Measurements from ENCODE around the gene DNAJC19.
"Not testable (repeated sequence)": the region's sequence is repeated elsewhere in the genome, so short reads cannot be mapped to it uniquely, and the experiment has no call there.

Gene DNAJC19

DNA sequence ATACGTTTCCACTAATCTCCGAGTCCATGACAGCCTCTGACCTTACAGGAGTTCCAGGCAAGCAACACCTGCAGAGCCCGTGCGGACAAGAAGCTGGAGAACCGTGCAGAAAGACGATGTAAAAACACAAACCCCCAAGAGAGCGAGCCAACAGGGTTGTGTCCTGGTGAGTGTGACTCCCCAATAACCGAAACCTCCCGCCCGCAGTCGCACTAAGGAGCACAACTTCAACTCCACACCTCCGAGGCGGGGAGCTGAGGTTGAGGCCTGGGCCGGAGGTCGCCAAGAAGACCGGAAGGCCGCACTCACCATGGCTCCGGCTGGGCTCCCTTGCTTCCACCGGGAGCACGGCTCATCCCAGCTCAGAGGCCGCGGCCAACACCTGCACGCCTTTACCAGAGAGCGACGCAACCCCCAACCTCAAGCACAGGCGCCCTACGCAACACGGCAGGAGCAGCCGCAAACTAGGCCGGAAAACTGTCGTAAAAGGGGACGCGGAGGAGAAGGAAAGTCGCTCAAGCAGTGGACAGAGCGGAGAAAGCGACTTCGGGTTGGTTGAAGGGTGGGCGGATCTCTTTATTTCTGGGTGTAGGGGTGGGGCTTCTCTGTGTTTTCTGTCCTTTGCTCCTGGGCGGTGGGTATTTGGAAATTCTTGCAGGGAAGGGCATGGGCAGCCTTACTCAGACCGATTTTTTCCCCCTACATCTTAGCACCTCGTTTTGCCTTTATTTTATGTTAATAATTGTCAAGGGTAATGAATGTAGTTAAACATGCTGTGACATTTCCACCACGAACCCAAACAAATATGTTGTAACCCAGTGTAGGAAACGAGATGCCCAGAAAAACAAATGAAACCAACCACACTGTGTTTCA lies at the start of gene DNAJC19:
TSS of gene DNAJC19 (minus strand) at position 446 of the 873 bp plus-strand sequence. CDS start at position 312, 134 bp downstream.
- peak; percentile 84 to 86 for DNase-seq (ENCODE audit: low read depth in 2 of 2)

DNA sequence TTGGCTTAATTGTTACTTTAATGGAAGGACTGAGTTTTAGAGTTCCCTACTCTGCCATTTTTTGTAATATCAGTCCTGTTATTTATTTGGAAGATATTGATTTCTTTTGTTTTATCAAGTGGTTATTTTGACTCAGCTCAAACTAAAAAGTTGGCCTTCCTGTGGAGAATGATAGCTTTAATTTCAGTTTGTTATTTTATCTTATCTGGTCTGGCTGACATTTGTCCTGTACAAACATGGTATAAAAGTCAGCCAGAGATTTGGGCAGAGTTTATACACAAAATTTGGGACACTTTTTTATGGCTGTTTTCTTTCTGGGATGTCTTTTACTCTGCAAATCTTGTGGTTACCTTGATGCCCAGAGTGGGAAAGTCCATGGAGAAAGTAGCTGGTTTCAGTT lies 41.4 kb upstream of the DNAJC19 start:
- DNase-seq (ENCODE audit: low read depth in 2 of 2), result no peak

GRCh38 chr3:181025204-181025603 lies 35.7 kb upstream of the DNAJC19 start:
- no peak for DNase-seq (ENCODE audit: low read depth in 2 of 2)

GRCh38 chr3:181017690-181018089 lies 28.2 kb upstream of the DNAJC19 start:
- no peak for DNase-seq (ENCODE audit: low read depth in 2 of 2)

DNA sequence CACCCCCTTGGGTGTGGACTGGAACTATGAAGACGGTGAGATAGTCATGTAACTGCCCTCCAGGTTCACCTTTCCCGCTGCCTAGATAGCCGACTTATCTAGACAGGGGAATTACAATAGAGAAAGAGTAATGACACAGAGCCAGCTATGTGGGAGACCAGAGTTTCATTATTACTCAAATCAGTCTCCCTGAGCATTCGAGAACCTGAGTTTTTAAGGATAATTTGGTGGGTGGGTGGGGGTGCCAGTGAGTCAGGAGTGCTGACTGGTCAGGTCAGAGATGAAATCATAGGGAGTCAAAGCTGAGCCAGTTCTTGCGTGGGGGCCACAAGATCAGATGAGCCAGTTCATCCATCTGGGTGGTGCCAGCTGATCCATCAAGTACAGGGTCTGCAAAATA lies 19.7 kb upstream of the DNAJC19 start:
- DNase-seq (ENCODE audit: low read depth in 2 of 2), result peak; percentile 30 to 38

DNA sequence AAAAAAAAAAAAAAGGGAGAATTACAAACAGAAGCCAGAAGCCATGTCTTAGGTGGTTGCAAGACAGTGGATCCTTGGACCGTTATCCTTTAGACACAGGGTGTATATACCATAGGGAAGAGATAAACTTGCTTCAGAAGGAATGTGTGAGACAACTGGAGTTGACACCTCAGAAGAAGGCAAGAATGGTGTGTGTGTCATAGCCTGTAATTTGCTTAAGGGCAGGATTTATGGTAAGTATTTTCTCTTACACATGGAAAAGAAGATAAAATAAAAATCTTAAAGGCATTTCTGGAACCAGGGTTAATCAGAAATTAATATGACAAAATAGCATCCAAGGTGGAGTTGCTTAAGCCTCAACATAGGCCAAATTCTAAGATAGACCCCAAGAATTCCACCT lies 19.3 kb upstream of the DNAJC19 start:
- no peak for DNase-seq (ENCODE audit: low read depth in 2 of 2)

DNA sequence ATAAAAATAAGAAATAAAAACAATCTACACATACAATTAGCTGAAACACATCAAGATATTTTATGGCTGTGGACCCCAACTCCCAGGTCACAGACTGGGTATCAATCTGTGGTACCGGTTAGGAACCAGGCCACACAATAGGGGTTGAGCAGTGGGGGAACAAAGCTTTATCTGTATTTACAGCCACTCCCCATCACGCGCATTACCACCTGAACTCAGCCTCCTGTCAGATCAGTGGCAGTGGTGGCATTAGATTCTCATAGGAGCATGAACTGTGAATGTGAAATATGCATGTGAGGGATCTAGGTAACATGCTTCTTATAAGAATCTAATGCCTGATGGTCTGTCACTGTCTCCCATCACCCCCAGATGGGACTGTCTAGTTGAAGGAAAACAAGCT lies 17.7 kb upstream of the DNAJC19 start:
- no peak for DNase-seq (ENCODE audit: low read depth in 2 of 2)

GRCh38 chr3:181006541-181006940 lies 17.0 kb upstream of the DNAJC19 start:
- DNase-seq (ENCODE audit: low read depth in 2 of 2), result no peak

- DNase-seq (ENCODE audit: low read depth in 2 of 2), result not testable (repeated sequence)
These were observed 13.9 kb upstream of the DNAJC19 start for GRCh38 chr3:181003469-181003868.

DNA sequence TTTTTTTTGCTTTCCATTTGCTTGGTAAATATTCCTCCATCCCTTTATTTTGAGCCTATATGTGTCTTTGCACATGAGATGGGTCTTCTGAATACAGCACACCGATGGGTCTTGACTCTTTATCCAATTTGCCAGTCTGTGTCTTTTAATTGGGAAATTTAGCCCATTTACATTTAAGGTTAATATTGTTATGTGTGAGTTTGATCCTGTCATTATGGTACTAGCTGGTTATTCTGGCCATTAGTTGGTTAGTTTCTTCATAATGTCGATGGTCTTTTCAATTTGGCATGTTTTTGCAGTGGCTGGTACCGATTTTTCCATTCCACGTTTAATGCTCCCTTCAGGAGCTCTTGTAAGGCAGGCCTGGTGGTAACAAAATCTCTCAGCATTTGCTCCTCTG lies 12.8 kb upstream of the DNAJC19 start:
- not testable (repeated sequence) for DNase-seq (ENCODE audit: low read depth in 2 of 2)

- DNase-seq (ENCODE audit: low read depth in 2 of 2), result no peak
These were observed 6.9 kb upstream of the DNAJC19 start for GRCh38 chr3:180996415-180996932.

DNA sequence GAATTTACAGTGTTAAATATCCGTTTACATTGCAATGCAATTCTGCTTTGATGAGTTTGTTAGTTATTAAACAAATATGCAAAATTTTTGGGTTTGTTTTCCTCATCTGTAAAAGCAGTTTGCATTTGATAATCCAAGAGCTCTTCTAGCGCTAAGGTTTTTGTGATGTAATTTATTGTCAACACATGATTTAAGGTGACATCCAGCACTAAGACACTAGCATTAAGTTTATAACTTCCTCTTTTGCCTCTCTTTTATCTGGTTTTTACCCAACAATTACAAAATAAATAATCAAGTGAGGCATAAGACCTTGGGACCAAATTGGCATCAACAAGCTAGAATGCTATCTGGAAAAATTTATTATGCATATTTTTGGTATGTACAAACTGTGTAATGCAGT lies 969 bp upstream of the DNAJC19 start:
- DNase-seq (ENCODE audit: low read depth in 2 of 2), result no peak

- no peak for DNase-seq (ENCODE audit: low read depth in 2 of 2)
These were observed 2.2 kb downstream of the DNAJC19 start for GRCh38 chr3:180987344-180987743.

DNA sequence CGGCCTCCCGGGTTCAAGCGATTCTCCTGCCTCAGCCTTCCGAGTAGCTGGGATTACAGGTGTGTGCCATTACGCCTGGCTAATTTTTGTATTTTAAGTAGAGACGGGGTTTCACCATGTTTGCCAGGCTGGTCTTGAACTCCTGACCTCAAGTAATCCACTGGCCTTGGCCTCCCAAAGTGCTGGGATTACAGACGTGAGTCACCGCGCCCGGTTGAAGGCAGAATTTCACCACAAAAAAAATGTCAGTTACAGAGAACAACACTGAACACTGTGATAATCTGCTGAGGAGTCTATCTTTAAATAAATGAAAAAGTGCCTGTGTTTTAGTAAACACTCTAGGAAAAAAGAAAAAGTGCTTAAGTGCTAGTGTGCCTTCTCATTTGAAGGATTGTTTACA lies 3.2 kb downstream of the DNAJC19 start:
- DNase-seq (ENCODE audit: low read depth in 2 of 2), result not testable (repeated sequence)

DNA sequence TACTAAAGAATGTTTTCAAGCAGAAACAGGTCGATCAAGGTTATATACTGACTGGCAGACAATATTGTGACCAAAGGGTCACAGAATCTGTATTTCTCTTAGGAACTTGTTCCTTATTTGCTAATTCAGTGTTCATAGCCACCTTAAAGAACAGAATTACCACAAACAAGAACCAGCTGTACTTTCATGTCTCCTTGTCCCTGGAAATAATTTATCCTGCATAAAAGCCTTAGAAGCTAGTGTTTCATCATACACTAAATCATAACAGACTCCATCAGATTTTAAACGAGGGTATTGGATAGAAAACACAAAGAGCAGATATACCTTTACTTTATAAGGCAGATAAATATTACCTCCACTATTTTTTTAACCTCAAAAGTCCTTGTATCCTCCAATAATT lies 6.4 kb downstream of the DNAJC19 start:
- no peak for DNase-seq (ENCODE audit: low read depth in 2 of 2)

DNA sequence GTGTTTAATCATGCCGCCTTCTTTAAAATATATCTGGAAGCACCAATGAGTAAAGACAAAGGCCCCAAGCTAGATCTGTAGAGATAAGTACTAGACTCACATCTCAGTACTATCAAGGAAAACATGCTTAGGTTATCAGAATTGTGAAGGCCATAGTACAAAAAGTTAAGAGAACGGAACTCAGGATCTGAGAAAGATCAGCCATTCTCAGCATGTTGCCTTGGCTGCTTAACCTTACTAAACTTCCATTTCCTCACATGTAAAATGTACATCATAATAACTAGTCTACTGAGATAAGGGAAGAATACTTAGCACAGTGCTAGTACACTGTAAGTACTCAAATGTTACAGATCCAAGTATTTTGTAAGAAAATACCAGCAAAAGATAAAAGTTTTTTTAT lies 7.6 kb downstream of the DNAJC19 start:
- no peak for DNase-seq (ENCODE audit: low read depth in 2 of 2)

DNA sequence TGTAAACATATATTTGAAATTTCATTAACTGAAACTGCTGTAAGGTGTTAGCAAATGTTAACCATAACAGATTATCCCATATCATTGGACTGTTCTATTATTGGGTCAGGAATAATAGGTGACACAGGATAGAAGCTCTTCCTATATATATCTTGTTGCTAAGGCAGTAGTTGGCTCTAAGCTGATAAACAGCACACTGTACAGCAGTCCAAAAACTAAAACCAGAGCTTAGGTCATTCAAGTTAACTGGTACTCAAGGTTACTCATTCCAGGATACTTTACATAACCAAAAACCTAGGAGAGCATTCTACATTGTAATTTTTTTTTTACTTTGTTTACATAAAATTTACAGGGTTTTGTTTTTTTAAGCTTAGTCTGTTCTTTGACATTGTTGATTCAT lies 8.9 kb downstream of the DNAJC19 start:
- no peak for DNase-seq (ENCODE audit: low read depth in 2 of 2)

DNA sequence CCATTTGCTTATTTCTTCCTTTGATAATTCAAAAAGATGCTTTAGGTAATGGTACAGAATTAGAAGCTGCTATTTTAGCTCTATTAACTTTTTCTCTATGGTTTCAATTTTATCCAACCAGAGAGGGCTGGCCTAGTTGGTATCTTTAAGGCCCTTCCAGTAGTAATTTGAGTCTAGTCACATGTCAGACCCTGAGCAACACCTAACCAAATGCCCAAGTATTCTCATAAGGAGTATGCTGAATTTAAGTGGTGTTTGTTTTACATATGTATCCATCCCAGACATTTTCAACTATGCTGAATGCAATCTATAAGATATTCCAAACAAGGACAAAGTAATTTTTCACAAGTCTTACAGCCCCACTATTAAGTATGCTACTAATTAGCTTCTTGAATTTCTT lies 9.6 kb downstream of the DNAJC19 start:
- DNase-seq (ENCODE audit: low read depth in 2 of 2), result no peak

DNA sequence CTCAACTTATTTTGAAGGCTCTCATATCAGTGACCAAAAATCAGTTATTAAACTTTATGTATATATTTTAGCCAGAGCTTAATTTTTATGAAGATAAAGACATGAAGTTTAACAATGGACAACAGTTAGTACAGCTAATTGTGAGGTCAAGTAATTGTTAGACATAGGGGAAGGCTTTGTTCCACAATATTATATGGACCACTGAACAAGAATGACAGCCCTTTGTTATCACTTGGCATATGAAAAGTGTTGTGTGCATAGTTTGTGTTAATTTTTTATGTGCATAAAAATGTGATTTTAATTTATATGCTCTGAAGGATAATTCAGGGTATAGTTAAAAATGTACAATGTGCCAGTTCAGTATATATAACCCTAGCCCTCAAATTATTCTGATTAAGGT lies 12.0 kb downstream of the DNAJC19 start:
- DNase-seq (ENCODE audit: low read depth in 2 of 2), result no peak

DNA sequence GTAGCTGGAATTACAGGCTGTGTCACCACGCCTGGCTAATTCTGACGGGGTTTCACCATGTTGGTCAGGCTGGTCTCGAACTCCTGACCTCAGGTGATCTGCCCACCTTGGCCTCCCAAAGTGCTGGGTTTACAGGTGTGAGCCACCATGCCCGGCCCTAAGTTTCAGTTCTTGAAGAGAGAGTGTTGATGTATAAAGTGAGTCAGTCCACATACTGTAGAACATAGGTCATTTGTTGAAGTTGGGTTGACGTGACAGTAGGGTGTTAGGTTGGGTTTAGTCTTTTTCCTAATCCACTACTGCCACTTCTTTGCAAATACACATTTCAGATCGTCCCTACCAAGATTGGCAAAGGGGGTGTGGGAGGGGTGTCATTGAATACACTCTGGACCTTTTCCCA lies 15.2 kb downstream of the DNAJC19 start:
- no peak for DNase-seq (ENCODE audit: low read depth in 2 of 2)

DNA sequence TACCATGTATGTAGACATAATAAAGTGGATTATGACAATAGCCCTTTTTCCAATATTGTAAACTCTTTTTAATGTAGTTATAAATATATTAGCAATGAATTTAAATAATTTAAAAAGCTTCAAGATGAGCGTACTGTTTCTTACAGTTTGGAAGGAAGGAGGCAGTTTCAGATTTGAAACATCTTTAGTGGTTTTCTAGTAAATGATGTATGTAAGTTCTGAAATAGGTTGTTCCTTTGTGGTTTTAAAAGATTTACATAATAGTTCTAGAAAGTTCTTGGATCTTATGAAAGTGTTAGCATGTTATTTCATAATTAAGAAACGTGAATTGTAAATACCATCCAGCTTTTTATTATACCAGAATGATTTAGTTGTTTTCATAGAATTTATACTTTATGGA lies 16.0 kb downstream of the DNAJC19 start:
- DNase-seq (ENCODE audit: low read depth in 2 of 2), result no peak

DNA sequence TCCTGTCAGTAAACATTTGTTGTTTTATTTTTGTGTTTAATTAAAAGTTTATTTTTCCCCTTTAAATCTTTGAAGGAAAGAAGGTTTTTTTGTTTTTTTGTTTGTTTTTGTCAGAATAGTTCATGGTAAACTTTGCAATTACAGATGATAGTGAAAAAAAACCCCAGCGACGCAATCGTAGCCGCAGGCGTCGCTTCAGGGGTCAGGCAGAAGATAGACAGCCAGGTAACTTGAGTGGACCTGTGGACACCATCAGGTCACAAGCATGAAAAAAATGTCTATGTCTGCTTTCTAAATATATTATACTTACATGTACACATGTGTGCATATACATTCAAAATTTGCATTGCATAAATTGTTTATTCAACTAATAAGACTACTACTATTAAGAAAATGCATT lies 18.6 kb downstream of the DNAJC19 start:
- DNase-seq (ENCODE audit: low read depth in 2 of 2), result no peak

DNA sequence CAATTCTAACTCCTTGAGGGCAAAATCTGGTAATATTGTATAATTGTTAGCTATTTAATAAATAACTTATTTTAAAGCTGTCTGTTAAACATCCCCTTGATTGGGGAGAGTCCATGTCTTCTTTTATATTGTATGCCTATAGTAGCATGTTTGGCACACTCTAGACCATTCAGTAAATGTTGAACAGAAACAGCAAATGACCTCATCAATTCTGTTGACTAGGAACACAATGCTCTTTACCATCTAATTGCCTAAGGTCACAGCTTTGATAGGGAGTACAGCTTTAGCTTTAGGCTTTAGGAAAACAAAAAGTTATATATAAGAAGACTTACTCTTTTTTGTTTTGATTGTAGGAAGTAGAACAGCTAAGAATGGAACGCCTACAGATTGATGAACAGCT lies 27.0 kb downstream of the DNAJC19 start:
- no peak for DNase-seq (ENCODE audit: low read depth in 2 of 2)

GRCh38 chr3:180961552-180961951 lies 28.0 kb downstream of the DNAJC19 start:
- no peak for DNase-seq (ENCODE audit: low read depth in 2 of 2)
